A673 (cell line): ENCODE data around the gene CNIH2. TPM values are rescaled to one million over a fixed set of nuclear protein-coding genes. Genes with fewer than 3 reads are reported as not detected.

Source experiments
- BruUV-seq: library from RNA; stranded (reverse); fragments of 400-500 nt; replicated peaks from 2 replicates; lab custom pipeline; 2021; lab: Mats Ljungman, UMichigan
- CTCF ChIA-PET: fragments of 300-600 bp; sonication (Branson Sonifier 250); formaldehyde crosslinking; loops from one replicate; lab custom pipeline; 2022; ENCODE audit warnings: antibody characterized with exemption; lab: Charles Lee
- POLR2A ChIA-PET: fragments of 300-600 bp; sonication (Branson Sonifier 250); formaldehyde crosslinking; loops from one replicate; lab custom pipeline; 2022; ENCODE audit warnings: antibody characterized with exemption; ENCODE audit not compliant: low non-redundant PET; lab: Charles Lee
- DNase-seq: peaks from one replicate; pipeline ENCODE4 v3.0.0-alpha.2; 2015; ENCODE audit warnings: low spot score
- H3K27ac ChIP-seq: fragments of 200-600 bp; sonication (generic); 2 replicates; pipeline ENCODE4 v1.5.1; 2016; ENCODE audit warnings: mixed run types, low read depth, mild to moderate bottlenecking, mixed read lengths, antibody characterized with exemption, low read length; ENCODE audit not compliant: poor library complexity, severe bottlenecking
- H3K27me3 ChIP-seq: fragments of 200-600 bp; sonication (generic); replicated peaks from 2 replicates; pipeline ENCODE4 v1.6.1; 2017; ENCODE audit warnings: mixed run types, low read depth, mild to moderate bottlenecking, mixed read lengths, antibody characterized with exemption, low read length; ENCODE audit not compliant: insufficient read depth, poor library complexity
- H3K36me3 ChIP-seq: fragments of 200-600 bp; sonication (generic); 2 replicates; pipeline ENCODE4 v1.6.1; 2016; ENCODE audit warnings: mixed run types, mild to moderate bottlenecking, mixed read lengths, antibody characterized with exemption, low read length; ENCODE audit not compliant: insufficient read depth, poor library complexity, severe bottlenecking
- H3K4me1 ChIP-seq: fragments of 200-600 bp; sonication (generic); 2 replicates; pipeline ENCODE4 v1.6.1; 2017; ENCODE audit warnings: mixed run types, mild to moderate bottlenecking, mixed read lengths, antibody characterized with exemption, low read length; ENCODE audit not compliant: insufficient read depth, poor library complexity, severe bottlenecking
- H3K4me3 ChIP-seq: fragments of 200-600 bp; sonication (generic); 2 replicates; pipeline ENCODE4 v1.5.1; 2016; ENCODE audit warnings: low read depth, mixed run types, mild to moderate bottlenecking, mixed read lengths, low read length; ENCODE audit not compliant: poor library complexity, severe bottlenecking
- H3K9me3 ChIP-seq: fragments of 200-600 bp; sonication (generic); 2 replicates; pipeline ENCODE4 v1.6.1; 2016; ENCODE audit warnings: mixed run types, low read depth, mild to moderate bottlenecking, mixed read lengths, antibody characterized with exemption, low read length; ENCODE audit not compliant: poor library complexity, severe bottlenecking
- CTCF ChIP-seq: fragments of 300-800, 200-600 bp; sonication (generic); conservative IDR thresholded peaks from 2 replicates; pipeline ENCODE4 v1.5.1; 2017; ENCODE audit warnings: low read depth, mild to moderate bottlenecking, antibody characterized with exemption, low read length, moderate library complexity, mixed read lengths
- EZH2 ChIP-seq: fragments of 200-600 bp; sonication (generic); IDR thresholded peaks from 2 replicates; pipeline ENCODE4 v1.6.1; 2017; ENCODE audit warnings: borderline replicate concordance, low read depth, mild to moderate bottlenecking, mixed read lengths, antibody characterized with exemption, low read length; ENCODE audit not compliant: poor library complexity, severe bottlenecking
- intact Hi-C: fragments of 100-400 bp; cut with micrococcal nuclease; formaldehyde crosslinking; loops from one replicate; pipeline ENCODE4 v1.10.0; 2022; ENCODE audit not compliant: unreplicated experiment
- total RNA-seq: library from RNA; stranded (reverse); gene quantifications from 2 replicates; pipeline ENCODE4 v1.2.3, GENCODE V29; 2021

Gene CNIH2
- total RNA-seq, 1 experiment from 2014 or later, result 13.7 TPM

GRCh38 chr11:66325263-66325671, 47.3 kb downstream of the CNIH2 start:
- H3K27ac ChIP-seq, result peak overlapping the region; percentile 50
- no TSS peak for BruUV-seq
- H3K9me3 ChIP-seq, result no peaks in the 10 kb centered on the region
- H3K27me3 ChIP-seq, result no peaks in the 10 kb centered on the region
- no peak overlapping the region for H3K4me3 ChIP-seq
- TF ChIP-seq CTCF (no peak), EZH2 (no peak)
- no peaks in the 10 kb centered on the region for H3K36me3 ChIP-seq
- CTCF ChIA-PET, result no interaction called here
- no peak for DNase-seq
- H3K4me1 ChIP-seq, result peaks cover 24% of the 10 kb centered on the region
- intact Hi-C loops, result loop anchor here (5.0 kb wide), 1 partner anchor 103 kb away; no protein-coding TSS in a partner anchor
- POLR2A ChIA-PET, result no interaction called here

GRCh38 chr11:66326261-66327111, 48.5 kb downstream of the CNIH2 start:
- intact Hi-C loops, result loop anchor here (5.0 kb wide), 1 partner anchor 104 kb away; no protein-coding TSS in a partner anchor
- CTCF ChIA-PET, result interaction anchor here (0.5 to 1.6 kb wide), 3 partner anchors 14 to 56 kb away, joined by 3 to 12 read pairs (median 5); no protein-coding TSS in a partner anchor
- Histone ChIP-seq H3K9me3 (no peaks in the 10 kb centered on the region), H3K4me1 (peaks cover 24% of the 10 kb centered on the region), H3K4me3 (no peak overlapping the region), H3K36me3 (no peaks in the 10 kb centered on the region), H3K27me3 (no peaks in the 10 kb centered on the region), H3K27ac (peak overlapping the region; percentile 59)
- no peak for DNase-seq
- BruUV-seq, result no TSS peak
- POLR2A ChIA-PET, result interaction anchor here (1.0 kb wide), 1 partner anchor 14 kb away, joined by 3 read pairs; no protein-coding TSS in a partner anchor
- no peak for TF ChIP-seq CTCF
- TF ChIP-seq EZH2, result no peak

GRCh38 chr11:66327171-66328030, 49.4 kb downstream of the CNIH2 start:
- H3K27me3 ChIP-seq, result no peaks in the 10 kb centered on the region
- H3K4me3 ChIP-seq, result no peak overlapping the region
- no TSS peak for BruUV-seq
- no peaks in the 10 kb centered on the region for H3K9me3 ChIP-seq
- CTCF ChIA-PET, result interaction anchor here (0.5 to 1.6 kb wide), 3 partner anchors 15 to 55 kb away, joined by 3 to 12 read pairs (median 5); no protein-coding TSS in a partner anchor
- H3K4me1 ChIP-seq, result peaks cover 24% of the 10 kb centered on the region
- H3K27ac ChIP-seq, result peak overlapping the region; percentile 59
- TF ChIP-seq CTCF, result no peak
- no peak for TF ChIP-seq EZH2
- H3K36me3 ChIP-seq, result no peaks in the 10 kb centered on the region
- POLR2A ChIA-PET, result interaction anchor here (1.0 kb wide), 1 partner anchor 15 kb away, joined by 3 read pairs; no protein-coding TSS in a partner anchor
- no peak for DNase-seq
- intact Hi-C loops, result loop anchor here (1.0 to 5.0 kb wide), 2 partner anchors 15 to 105 kb away; no protein-coding TSS in a partner anchor
